ENCODE data around the gene RAB11FIP4. TPM values are rescaled to one million over a fixed set of nuclear protein-coding genes. Genes with fewer than 3 reads are reported as not detected.

The RAB11FIP4 gene
- total RNA-seq, 1 donor from 2014 or later = 4.9 TPM

DNA sequence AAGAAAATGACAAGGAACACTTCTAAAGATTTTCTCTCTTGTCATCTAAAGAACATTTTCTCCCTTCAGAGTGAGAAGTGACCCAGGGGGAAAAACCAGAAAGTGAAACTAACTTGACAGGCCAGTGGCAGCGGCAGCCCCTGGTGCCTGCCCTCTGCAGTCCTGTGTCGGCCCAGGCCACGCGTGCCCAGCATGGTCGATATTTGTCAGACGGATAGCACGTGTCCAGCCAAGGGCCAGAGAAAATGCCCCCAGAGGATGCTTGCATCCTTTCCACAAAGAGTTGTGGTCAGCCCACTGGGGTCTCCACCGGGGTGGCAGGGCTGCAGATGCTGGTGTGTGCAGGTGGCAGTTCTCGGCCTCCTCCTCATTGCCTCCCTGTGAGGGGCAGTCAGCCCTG lies 176.6 kb downstream of the RAB11FIP4 start:
- intact Hi-C loops (cut with DNase I) = no loop called here
- no peak for DNase-seq (ENCODE audit: low spot score)

- intact Hi-C loops (cut with DNase I) = no loop called here
- DNase-seq (ENCODE audit: low spot score) = no peak
Measured at GRCh38 chr17:31568539-31568938, 177.1 kb downstream of the RAB11FIP4 start.

- DNase-seq (ENCODE audit: low spot score) = no peak
- intact Hi-C loops (cut with DNase I) = loop anchor here (2.0 to 5.0 kb wide), 3 partner anchors 27 to 167 kb away; no protein-coding TSS in a partner anchor
Measured at GRCh38 chr17:31570231-31570630, 178.8 kb downstream of the RAB11FIP4 start.

DNA sequence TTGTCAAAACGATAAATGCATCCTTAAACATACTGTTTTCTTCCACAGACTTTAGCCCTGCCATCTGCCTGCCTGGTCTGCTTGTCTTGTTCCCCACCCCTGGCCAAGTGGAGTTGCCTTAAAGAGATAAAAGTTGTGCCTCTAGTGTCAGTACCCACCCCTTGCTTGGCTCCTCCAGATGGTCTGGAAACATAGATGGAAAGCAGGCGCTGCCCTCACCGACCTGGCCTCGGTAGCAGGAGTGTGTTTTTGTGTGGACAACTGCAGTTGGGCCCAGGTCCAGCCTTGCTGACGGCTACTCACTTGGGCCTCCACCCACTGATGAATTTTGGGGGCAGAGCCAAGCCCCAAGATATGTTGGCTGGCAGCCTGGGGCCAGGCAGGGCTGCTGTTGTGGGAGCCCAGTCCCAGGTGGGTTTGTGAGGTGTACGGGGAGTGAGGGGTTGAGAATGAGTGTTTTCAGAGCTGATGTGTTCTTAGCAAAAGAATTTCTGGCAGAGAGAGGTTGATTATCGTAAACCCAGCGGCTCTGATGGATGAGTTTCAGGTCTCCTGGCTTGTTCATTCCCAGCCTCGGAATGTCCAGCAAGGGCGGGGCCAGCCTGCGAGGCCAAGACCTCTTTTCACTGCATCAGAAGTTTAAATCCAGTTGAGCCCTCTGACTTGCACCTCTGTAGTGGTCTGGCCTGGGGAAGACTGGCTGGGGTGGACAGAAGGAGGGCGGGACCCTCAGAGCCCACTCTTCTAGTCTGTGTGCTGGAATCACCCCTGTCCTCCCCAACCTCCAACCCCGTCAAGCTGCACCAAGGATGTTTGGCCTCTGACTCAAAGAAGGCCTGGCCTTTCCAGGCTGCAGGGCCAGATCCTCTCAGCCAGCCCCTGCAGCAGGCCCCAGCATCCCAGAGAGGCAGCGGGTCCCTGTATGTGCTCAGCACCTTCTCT lies 179.7 kb downstream of the RAB11FIP4 start:
- intact Hi-C loops (cut with DNase I) = loop anchor here (2.0 to 5.0 kb wide), 3 partner anchors 26 to 166 kb away; no protein-coding TSS in a partner anchor
- DNase-seq (ENCODE audit: low spot score) = peak; percentile 90

DNA sequence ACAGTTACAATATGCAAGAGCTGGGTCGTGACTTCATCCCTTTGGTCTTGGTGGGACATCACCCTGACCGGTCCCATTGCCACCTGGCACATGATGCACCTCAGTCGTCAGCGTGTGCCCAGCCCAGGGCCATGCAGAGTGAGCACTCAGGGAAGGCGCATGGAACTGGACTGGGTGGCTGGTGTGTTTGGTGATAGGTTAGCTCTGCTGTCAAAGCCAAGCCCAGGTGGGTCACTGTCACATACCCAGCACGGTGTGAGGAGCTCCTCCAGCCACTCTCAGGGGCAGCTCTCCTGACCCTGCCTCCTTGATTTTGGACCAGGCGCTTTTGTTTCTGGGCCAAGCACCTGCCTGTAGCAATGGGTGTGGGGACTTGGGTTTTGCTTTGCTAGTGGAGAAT lies 180.9 kb downstream of the RAB11FIP4 start:
- intact Hi-C loops (cut with DNase I) = loop anchor here (5.0 kb wide), 1 partner anchor 165 kb away; no protein-coding TSS in a partner anchor
- no peak for DNase-seq (ENCODE audit: low spot score)

GRCh38 chr17:31573047-31573446 lies 181.6 kb downstream of the RAB11FIP4 start:
- intact Hi-C loops (cut with DNase I) = loop anchor here (5.0 kb wide), 1 partner anchor 164 kb away; no protein-coding TSS in a partner anchor
- DNase-seq (ENCODE audit: low spot score) = no peak

GRCh38 chr17:31573861-31574260 lies 182.4 kb downstream of the RAB11FIP4 start:
- intact Hi-C loops (cut with DNase I) = loop anchor here (5.0 kb wide), 1 partner anchor 163 kb away; no protein-coding TSS in a partner anchor
- DNase-seq (ENCODE audit: low spot score) = no peak

DNA sequence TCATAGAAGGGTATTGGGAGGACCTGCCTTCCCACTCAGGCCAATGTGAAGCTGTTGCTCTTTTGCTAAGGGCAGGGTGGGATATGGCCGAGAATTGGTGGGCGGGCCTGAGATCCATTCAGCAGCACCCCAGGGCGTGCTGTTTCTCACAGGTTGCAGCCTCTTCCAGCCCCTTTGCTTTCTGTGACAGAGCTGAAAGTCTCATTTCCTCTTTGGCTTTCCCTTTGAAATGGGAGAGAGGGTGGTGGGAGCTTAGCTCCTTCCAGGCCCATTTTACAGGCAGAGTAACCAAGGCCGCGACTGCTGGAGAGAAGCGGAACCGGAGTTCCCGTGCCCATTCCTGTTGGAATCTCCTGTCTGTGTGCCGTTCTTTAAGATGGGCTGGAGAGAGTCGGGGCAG lies 183.0 kb downstream of the RAB11FIP4 start:
- DNase-seq (ENCODE audit: low spot score) = no peak
- intact Hi-C loops (cut with DNase I) = loop anchor here (5.0 kb wide), 1 partner anchor 163 kb away; no protein-coding TSS in a partner anchor

- DNase-seq (ENCODE audit: low spot score) = no peak
- intact Hi-C loops (cut with DNase I) = no loop called here
Measured at GRCh38 chr17:31575043-31575442, 183.6 kb downstream of the RAB11FIP4 start.

DNA sequence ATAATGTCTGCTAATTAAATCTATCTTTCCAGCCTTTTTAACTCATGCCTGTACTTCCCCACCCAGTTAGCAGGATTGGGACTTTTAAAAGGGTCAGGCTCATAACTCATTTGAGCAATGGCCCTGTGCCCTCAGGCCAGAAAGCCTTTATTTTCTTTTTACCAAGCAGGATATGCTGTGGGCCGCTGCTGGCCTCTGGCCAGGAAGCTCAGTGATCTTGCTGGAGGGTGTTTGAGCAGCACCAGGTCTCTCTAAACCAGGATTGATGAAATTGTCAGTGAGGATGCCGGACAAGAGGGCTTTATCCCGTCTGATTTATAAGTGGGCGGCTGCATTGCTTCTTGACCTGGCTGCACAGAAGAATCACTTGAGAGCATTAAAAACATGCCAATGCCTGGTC lies 187.8 kb downstream of the RAB11FIP4 start:
- intact Hi-C loops (cut with DNase I) = no loop called here
- DNase-seq (ENCODE audit: low spot score) = no peak

GRCh38 chr17:31580316-31580705 lies 188.8 kb downstream of the RAB11FIP4 start:
- intact Hi-C loops (cut with DNase I) = loop anchor here (2.0 kb wide), 1 partner anchor 32 kb away; no protein-coding TSS in a partner anchor
- DNase-seq (ENCODE audit: low spot score) = no peak

- intact Hi-C loops (cut with DNase I) = loop anchor here (2.0 kb wide), 1 partner anchor 32 kb away; no protein-coding TSS in a partner anchor
- DNase-seq (ENCODE audit: low spot score) = peak; percentile 90
Measured at GRCh38 chr17:31580706-31581490, 189.4 kb downstream of the RAB11FIP4 start.

DNA sequence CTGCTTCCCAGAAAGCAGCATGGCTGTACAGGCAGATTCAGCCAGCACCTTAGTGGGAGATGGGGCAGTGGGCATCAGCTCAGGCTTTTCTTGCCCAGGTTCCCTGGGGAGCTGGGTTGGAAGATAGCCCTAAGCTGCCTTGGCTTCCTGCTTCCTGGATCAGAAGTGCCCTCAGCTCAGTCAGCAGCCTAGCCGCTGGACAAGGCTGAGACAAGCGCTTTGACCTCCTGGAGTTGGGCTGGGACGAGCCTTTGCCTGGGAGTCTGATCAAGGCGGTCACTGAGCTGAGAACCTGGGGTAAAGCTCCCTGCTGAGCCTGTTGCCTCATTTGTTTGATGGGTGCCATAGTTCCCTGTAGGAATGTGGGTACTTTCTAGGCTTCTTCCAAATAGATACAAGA lies 190.0 kb downstream of the RAB11FIP4 start:
- no peak for DNase-seq (ENCODE audit: low spot score)
- intact Hi-C loops (cut with DNase I) = loop anchor here (2.0 kb wide), 1 partner anchor 33 kb away; no protein-coding TSS in a partner anchor

GRCh38 chr17:31582151-31582907 lies 190.9 kb downstream of the RAB11FIP4 start:
- intact Hi-C loops (cut with DNase I) = no loop called here
- no peak for DNase-seq (ENCODE audit: low spot score)

GRCh38 chr17:31583772-31584356 lies 192.4 kb downstream of the RAB11FIP4 start:
- intact Hi-C loops (cut with DNase I) = no loop called here
- no peak for DNase-seq (ENCODE audit: low spot score)

GRCh38 chr17:31584438-31585279 lies 193.2 kb downstream of the RAB11FIP4 start:
- intact Hi-C loops (cut with DNase I) = no loop called here
- DNase-seq (ENCODE audit: low spot score) = no peak

- DNase-seq (ENCODE audit: low spot score) = no peak
- intact Hi-C loops (cut with DNase I) = no loop called here
Measured at GRCh38 chr17:31585280-31585630, 193.8 kb downstream of the RAB11FIP4 start.

GRCh38 chr17:31586946-31587345 lies 195.5 kb downstream of the RAB11FIP4 start:
- no peak for DNase-seq (ENCODE audit: low spot score)
- intact Hi-C loops (cut with DNase I) = no loop called here
